ENCODE data around the gene COL26A1.
"Not testable (repeated sequence)": the region's sequence is repeated elsewhere in the genome, so short reads cannot be mapped to it uniquely, and the experiment has no call there.

Gene COL26A1

DNA sequence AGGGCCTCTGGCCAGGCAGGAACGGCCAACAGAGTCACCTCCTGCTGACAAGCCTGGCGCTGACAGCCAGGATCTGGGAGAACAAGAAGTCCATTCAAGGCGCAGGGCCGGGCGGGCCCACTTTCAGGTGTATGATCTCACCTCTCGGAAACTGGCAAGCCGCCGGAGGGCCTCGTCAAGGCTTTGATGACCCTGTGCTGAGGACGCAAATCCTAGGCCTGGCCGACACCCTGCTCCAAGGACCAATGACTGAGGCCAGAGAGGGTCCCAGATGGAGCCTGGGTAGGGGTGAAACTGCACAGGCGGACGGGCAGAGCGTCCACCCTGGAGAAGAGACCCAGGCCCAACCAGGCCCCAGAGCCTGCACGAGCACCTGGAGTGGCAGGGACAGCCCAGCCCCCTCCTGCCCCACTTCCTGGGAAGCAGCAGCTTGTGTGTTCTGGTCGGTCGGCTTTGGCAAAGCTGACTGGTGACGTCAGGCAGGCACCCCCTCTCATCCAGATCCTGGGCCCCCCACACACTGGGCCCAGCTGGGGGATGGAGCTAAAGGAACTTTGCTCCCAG, 235.8 kb downstream of the COL26A1 start:
- H3K4me3 ChIP-seq (ENCODE audit: low read length), result no peak overlapping the region
- DNase-seq (ENCODE audit: low read depth, low spot score), result no peak

DNA sequence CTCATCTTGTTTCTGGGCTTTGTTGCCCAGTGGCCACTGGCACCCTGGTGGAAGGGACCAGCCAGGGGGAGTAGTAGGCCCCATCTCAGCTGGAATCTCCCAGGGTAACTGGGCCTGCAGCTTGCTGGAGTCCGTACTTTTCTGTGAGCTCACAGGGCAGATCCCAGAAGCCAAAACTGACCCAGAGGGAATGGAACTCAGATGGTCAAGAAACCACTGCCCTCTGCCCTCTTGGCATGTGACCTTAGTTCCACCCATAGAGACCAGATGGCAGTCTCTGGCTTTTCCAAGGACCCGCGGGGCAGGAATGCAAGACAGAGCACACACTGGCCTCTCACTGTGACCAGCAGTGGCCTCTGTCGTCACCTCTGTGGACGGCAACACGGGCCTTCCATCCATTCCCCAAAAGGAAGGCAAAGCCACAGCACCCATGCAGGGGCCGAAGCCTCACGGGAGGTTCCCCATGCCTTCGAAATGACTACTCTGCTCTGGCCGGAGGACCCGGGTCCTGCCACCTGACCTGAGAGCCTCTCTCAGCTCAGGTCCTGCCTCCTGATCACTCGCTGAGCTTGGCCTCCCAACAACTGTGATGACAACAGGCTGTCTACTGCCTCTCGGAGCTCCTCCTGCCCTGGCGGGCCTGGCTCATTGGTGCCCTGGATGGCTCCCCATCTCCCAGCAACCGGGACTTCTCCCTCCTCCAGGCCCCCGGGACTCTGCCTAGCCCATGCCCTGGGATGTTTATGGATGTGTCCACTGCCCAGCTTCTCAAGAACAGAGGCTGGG, 236.5 kb downstream of the COL26A1 start:
- H3K4me3 ChIP-seq (ENCODE audit: low read length), result no peak overlapping the region
- no peak for DNase-seq (ENCODE audit: low read depth, low spot score)

DNA sequence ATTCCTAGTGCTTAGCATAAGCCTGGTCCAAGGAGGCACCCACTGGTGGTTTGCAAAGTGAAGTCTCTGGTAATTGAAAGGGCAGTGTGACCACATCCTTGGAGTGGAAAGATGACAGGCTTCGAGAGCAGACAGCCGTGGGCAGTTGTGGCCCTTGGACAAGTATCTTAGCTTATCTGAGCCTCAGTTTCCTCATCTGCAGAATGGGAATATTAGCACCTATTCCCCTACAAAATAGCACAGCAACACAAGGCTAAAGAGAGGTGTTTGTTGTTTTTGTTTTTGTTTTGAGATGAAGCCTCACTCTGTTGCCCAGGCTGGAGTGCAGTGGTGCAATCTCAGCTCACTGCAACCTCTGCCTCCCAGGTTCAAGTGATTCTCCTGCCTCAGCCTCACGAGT, 237.1 kb downstream of the COL26A1 start:
- H3K4me3 ChIP-seq (ENCODE audit: low read length), result no peak overlapping the region
- no peak for DNase-seq (ENCODE audit: low read depth, low spot score)

DNA sequence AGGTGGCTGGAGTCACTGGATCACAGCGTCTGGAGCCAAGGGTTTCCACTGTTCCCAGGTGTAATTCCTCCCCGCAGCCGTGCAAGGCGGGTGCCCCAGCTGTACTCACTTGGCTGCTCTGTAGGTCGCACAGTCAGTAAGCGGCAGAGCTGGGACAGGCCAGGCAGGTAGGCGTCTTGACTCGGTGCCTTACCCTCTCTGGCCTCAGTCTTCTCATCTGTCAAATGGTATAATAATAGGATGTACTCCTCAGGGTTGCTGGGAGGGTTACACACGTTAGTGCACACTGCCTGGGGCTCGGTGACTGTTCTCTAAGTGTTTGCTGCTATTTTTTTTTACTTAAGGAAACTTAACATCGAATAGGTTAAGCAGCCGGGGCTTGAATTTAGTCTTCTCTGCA, 239.4 kb downstream of the COL26A1 start:
- no peak for DNase-seq (ENCODE audit: low read depth, low spot score)
- H3K4me3 ChIP-seq (ENCODE audit: low read length), result no peak overlapping the region

DNA sequence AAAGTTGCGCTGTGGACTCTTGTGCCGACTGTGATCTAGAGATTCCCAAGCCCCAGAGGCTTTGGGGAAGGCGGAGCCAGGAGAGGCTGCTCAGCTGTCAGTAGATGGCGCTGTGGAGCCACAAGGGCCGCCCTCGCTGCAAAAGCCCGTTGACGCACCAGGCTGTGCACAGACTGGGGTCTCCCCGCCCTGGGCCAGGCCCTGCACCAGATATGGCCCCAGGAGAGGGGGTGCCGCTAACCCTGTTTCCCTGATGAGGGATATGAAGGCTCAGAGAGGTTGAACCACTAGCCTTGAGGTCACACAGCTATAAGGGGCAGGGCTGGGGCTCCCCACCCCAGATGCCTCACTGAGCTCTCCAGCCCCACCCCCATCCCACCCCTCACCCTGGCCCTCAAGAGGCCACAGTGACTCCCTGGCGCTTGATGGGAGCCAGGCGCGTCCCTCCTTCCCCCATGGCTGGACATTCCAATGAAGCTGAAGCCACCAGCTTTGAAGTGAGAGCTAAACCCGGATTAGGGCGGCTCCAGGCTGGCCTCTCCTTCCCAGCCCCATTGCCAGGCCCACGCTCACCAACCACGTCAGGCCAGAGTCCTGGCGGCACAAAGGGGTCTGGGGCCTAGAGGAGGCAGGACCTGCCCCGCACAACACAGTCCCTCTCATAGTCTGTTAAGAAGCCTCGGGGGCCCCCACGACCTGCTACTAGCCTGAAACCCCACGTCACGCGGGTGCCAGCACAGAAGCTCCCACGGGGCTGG, 240.0 kb downstream of the COL26A1 start:
- peak; percentile 57 for DNase-seq (ENCODE audit: low read depth, low spot score)
- no peak overlapping the region for H3K4me3 ChIP-seq (ENCODE audit: low read length)

DNA sequence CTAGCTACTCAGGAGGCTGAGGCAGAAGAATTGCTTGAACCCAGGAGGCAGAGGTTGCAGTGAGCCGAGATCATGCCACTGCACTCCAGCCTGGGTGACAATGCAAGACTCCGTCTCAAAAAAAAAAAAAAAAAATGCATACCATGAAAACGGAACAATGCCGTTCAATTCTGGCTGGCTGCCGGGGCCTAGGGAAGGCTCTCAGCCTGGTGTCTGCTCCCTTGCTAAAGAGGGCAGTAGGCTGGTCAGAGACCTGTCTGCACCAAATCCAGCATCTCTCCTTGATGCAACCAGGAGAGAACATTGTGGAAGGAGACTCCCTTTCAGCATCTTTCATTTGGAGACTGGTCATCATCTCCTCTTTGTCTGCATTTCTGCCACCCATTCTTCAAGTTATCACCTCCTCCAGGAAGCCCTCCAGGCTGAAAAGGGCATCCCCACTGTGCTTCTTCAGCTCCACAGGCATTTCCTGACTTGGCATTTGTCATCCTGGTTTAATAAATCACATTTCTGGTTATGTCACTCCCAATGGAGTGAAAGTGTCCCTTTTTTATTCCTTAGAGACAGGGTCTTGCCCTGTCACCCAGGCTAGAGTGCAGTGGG, 241.8 kb downstream of the COL26A1 start:
- H3K4me3 ChIP-seq (ENCODE audit: low read length), result no peak overlapping the region
- DNase-seq (ENCODE audit: low read depth, low spot score), result no peak

DNA sequence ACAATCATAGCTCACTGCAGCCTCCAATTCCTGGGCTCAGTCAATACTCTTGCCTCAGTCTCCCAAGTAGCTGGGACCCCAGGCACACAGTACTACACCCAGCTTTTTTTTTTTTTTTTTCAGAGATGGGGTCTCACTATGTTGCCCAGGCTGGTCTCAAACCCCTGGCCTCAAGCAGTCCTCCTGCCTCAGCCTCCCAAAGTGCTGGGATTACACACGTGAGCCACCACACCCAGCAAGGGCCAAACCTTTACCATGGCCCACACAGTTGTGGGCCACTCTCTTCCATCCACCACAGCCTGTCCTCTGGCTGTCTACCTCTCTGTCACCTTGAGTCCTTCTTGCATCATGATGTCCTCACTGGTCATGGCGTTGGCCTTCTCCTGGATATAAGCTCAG, 242.3 kb downstream of the COL26A1 start:
- DNase-seq (ENCODE audit: low read depth, low spot score); H3K4me3 ChIP-seq (ENCODE audit: low read length): not testable (repeated sequence)

DNA sequence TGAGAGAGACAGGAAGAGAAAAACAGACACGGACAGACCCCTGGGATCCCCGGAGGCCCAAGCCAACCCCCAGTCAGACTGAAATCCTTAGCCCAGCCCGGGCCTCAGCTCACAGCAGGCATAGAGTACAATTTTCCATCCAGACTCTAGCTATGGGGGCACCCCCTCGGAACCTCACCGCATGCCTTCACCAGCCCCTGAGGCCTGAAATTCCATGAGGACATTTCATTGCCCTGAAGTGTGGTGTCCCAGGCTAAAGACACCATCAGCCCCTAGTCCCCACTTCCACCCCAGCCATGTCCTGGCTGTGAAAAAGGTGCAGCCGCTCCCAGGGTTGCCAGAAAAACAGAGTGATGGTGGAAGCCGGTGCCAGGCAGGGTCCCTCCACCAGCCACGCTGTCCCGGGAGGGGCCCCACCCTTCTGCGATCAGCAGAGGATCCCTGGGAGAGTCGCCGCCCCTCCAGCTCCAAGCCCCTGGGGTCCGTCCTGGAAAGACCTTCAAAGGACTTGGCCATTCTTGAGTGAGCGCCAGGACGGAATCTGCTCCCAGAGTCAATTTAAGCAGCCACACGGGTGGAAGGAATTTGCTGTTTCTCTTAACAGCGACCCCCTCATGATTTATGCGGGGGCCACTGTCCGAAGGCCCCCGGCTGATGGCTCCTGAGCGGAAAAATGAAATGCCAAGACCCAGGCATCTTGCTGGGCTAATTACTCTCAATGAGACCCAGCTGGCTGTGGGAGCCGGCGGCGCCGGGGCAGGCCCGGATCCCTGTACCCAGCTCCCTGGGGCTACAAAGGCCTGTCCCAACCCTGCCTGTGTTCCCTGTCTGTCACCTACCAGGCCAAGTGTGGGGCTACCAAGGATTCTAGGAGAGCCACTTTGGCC, 243.2 kb downstream of the COL26A1 start:
- H3K4me3 ChIP-seq (ENCODE audit: low read length), result no peak overlapping the region
- no peak for DNase-seq (ENCODE audit: low read depth, low spot score)

DNA sequence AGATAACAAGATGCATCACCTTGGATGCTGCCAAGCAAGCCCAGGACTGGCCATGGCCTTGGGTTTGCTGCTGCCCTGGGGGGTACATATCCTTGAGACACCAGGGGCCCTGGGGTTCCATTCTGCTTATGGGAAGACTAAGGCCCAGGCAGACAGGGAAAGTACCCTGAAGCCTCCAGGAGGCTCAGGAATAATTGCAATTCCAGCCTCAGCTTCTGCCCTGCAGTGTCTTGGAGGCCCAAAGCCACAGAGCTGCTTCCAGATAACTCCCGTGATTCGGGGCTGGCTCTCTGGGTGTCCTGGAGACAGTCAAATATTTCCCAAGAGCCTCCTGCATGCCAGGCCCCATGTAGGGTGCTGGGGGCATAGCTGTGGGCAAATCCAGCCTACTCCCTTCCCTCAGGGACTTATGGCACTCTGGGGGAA, 243.8 kb downstream of the COL26A1 start:
- H3K4me3 ChIP-seq (ENCODE audit: low read length), result no peak overlapping the region
- DNase-seq (ENCODE audit: low read depth, low spot score), result no peak

All from Jurkat, Clone E6-1 (cell line).